Measurements from ENCODE around the gene TEDC1.

DNA sequence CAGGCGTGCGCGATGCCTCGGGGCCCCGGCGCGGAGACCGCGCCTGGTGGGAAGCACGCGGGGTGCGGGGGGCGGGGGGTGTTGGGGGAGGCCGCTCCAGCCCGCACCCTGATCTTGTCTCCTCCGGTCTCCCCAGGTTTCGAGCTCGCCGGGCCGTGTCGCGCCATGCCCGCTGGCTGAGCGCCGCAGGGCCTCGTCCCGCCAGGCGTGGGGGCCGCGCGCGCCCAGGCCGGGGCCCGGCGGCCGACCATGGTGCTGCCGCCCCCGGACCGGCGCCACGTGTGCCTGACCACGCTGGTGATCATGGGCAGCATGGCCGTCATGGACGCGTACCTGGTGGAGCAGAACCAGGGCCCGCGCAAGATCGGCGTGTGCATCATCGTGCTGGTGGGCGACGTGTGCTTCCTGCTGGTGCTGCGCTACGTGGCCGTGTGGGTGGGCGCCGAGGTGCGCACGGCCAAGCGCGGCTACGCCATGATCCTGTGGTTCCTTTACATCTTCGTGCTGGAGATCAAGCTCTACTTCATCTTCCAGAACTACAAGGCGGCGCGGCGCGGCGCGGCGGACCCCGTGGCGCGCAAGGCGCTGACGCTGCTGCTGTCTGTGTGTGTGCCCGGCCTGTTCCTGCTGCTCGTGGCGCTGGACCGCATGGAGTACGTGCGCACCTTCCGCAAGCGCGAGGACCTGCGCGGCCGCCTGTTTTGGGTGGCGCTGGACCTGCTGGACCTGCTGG lies 37.7 kb downstream of the TEDC1 start:
- TF ChIP-seq POLR2A (IDR thresholded peaks at IDR 0.05; ENCODE audit: low read depth, low read length): no peak
- TF ChIP-seq POLR2AphosphoS5 (IDR thresholded peaks at IDR 0.05; ENCODE audit: low read depth, low read length): no peak
